SU-DHL-6 (cell line): Measurements from ENCODE around the gene TES.

Source experiments
- EZH2phosphoT487 ChIP-seq: fragments of 200-600 bp; sonication (generic), shearing (Covaris generic); conservative IDR thresholded peaks from 2 replicates; pipeline ENCODE4 v1.6.1; 2018; ENCODE audit warnings: mild to moderate bottlenecking, antibody characterized with exemption, low read length, moderate library complexity, mixed read lengths
- TF ChIP-seq, protein P1 (sequence below): fragments of 200-600 bp; sonication (generic); IDR thresholded peaks from one replicate; pipeline ENCODE4 v1.5.1; 2017; ENCODE audit warnings: antibody characterized with exemption, mild to moderate bottlenecking, low read length, moderate library complexity; ENCODE audit not compliant: insufficient read depth, poor library complexity, severe bottlenecking

DNA sequence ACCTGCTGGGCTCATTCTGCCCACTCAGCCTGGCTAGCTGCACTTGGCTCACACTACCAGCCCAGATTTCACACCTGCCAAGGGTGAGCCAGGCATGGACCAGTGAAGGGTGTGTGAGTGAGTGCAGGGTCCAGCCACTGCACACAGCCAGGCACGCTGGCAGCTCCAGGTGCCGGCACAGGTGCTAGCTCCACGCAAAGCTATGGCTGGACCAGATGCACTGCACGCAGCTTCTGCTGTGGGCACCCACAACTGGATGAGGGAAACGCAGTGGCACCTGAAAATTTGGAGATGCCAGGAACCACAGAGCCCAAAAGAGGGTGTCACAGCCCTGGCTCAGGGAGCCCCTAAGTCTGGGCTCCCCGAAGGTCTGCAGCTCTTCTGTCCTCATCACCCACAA is 24.9 kb upstream of the TES start:
- TF ChIP-seq, protein P1, sequence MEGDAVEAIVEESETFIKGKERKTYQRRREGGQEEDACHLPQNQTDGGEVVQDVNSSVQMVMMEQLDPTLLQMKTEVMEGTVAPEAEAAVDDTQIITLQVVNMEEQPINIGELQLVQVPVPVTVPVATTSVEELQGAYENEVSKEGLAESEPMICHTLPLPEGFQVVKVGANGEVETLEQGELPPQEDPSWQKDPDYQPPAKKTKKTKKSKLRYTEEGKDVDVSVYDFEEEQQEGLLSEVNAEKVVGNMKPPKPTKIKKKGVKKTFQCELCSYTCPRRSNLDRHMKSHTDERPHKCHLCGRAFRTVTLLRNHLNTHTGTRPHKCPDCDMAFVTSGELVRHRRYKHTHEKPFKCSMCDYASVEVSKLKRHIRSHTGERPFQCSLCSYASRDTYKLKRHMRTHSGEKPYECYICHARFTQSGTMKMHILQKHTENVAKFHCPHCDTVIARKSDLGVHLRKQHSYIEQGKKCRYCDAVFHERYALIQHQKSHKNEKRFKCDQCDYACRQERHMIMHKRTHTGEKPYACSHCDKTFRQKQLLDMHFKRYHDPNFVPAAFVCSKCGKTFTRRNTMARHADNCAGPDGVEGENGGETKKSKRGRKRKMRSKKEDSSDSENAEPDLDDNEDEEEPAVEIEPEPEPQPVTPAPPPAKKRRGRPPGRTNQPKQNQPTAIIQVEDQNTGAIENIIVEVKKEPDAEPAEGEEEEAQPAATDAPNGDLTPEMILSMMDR, result no peak
- no peak for TF ChIP-seq EZH2phosphoT487
